Caco-2 (cell line): Measurements from ENCODE around the gene TCEAL2. TPM values are rescaled to one million over a fixed set of nuclear protein-coding genes. Genes with fewer than 3 reads are reported as not detected.
"Not testable (repeated sequence)": the region's sequence is repeated elsewhere in the genome, so short reads cannot be mapped to it uniquely, and the experiment has no call there.

Experiments used
- BruUV-seq: library from RNA; stranded (reverse); fragments of 400-500 nt; replicated peaks from 2 replicates; lab custom pipeline; 2021; lab: Mats Ljungman, UMichigan
- CTCF ChIA-PET: fragments of 300-600 bp; sonication (Branson Sonifier 250); formaldehyde crosslinking; loops from one replicate; lab custom pipeline; 2022; ENCODE audit warnings: antibody characterized with exemption; lab: Charles Lee
- POLR2A ChIA-PET: fragments of 300-600 bp; sonication (Branson Sonifier 250); formaldehyde crosslinking; loops from one replicate; lab custom pipeline; 2022; ENCODE audit warnings: antibody characterized with exemption; lab: Charles Lee
- DNase-seq, 2 experiments: peaks; one replicate each; pipeline versions ENCODE4 v3.0.0 to v3.0.0-alpha.2; 2020 to 2022
- H3K27me3 ChIP-seq: replicated peaks from 2 replicates; pipeline ENCODE4 v1.6.0; 2011; ENCODE audit warnings: low read length; ENCODE audit not compliant: control insufficient read depth, insufficient read depth
- H3K36me3 ChIP-seq: 2 replicates; pipeline ENCODE4 v1.5.1; 2011; ENCODE audit warnings: low read length; ENCODE audit not compliant: control insufficient read depth, insufficient read depth
- H3K4me1 ChIP-seq: fragments of 250-450 bp; sonication (Bioruptor Pico); 2 replicates; pipeline ENCODE4 v1.5.1; 2020; ENCODE audit warnings: mild to moderate bottlenecking
- H3K4me3 ChIP-seq: 2 replicates; pipeline ENCODE4 v1.5.1; 2011; ENCODE audit warnings: low read depth, mild to moderate bottlenecking, control low read depth, low read length
- H3K9me3 ChIP-seq: fragments of 250-450 bp; sonication (Bioruptor Pico); 2 replicates; pipeline ENCODE4 v1.5.1; 2020; ENCODE audit warnings: mild to moderate bottlenecking, moderate library complexity
- H3K27ac Mint-ChIP-seq: one replicate; pipeline ENCODE4 v1.8.0; 2022; ENCODE audit warnings: mixed read lengths; ENCODE audit not compliant: unreplicated experiment
- H3K27me3 Mint-ChIP-seq: one replicate; pipeline ENCODE4 v1.8.0; 2022; ENCODE audit warnings: mixed read lengths; ENCODE audit not compliant: insufficient read depth, unreplicated experiment
- H3K36me3 Mint-ChIP-seq: one replicate; pipeline ENCODE4 v1.8.0; 2022; ENCODE audit warnings: mild to moderate bottlenecking, mixed read lengths; ENCODE audit not compliant: insufficient read depth, unreplicated experiment
- H3K4me1 Mint-ChIP-seq: one replicate; pipeline ENCODE4 v1.8.0; 2022; ENCODE audit warnings: low read depth, mixed read lengths; ENCODE audit not compliant: unreplicated experiment
- H3K4me3 Mint-ChIP-seq: one replicate; pipeline ENCODE4 v1.8.0; 2022; ENCODE audit warnings: mild to moderate bottlenecking, moderate library complexity, mixed read lengths; ENCODE audit not compliant: unreplicated experiment
- H3K9me3 Mint-ChIP-seq: one replicate; pipeline ENCODE4 v1.8.0; 2022; ENCODE audit warnings: mixed read lengths; ENCODE audit not compliant: unreplicated experiment
- CTCF ChIP-seq, 2 experiments: fragments of 200-600 bp in 1 of 2; IDR thresholded peaks; 1 replicate in 1 of 2; 2 replicates in 1 of 2; pipeline versions ENCODE4 v1.5.1 to v1.8.0; 2011 to 2022; ENCODE audit warnings: antibody characterized with exemption in 1 of 2, control low read depth in 1 of 2, inconsistent platforms in 1 of 2, low read depth in 1 of 2, low read length in 1 of 2, mild to moderate bottlenecking in 1 of 2, moderate library complexity in 1 of 2; ENCODE audit not compliant: insufficient read depth in 1 of 2, severe bottlenecking in 1 of 2, unreplicated experiment in 1 of 2
- intact Hi-C: fragments of 100-400 bp; cut with micrococcal nuclease; formaldehyde crosslinking; loops from one replicate; pipeline ENCODE4 v1.10.0; 2022; ENCODE audit not compliant: unreplicated experiment
- total RNA-seq: library from RNA; stranded (reverse); gene quantifications from 2 replicates; pipeline ENCODE4 v1.2.3, GENCODE V29; 2022

TCEAL2 gene
- total RNA-seq, 1 experiment from 2014 or later = not detected

GRCh38 chrX:102142274-102142673 is 16.8 kb downstream of the TCEAL2 start, which contains the start of gene TCEAL6:
Gene TCEAL6, minus strand, starts transcription at chrX:102142481.
- DNase-seq, CTCF ChIA-PET, H3K4me3 Mint-ChIP-seq, H3K27ac Mint-ChIP-seq, H3K36me3 Mint-ChIP-seq, H3K4me1 ChIP-seq, H3K9me3 ChIP-seq, H3K9me3 Mint-ChIP-seq, POLR2A ChIA-PET, H3K27me3 ChIP-seq, H3K4me1 Mint-ChIP-seq, BruUV-seq, intact Hi-C loops, H3K4me3 ChIP-seq, H3K36me3 ChIP-seq: not testable (repeated sequence)
- H3K27me3 Mint-ChIP-seq = peaks cover 10% of the 10 kb centered on the region

- Histone ChIP-seq H3K36me3 (no peaks in the 10 kb centered on the region), H3K27me3 (no peaks in the 10 kb centered on the region), H3K4me1 (no peaks in the 10 kb centered on the region), H3K9me3 (no peaks in the 10 kb centered on the region), H3K4me3 (no peak overlapping the region)
- no peaks in the 10 kb centered on the region for H3K4me1 Mint-ChIP-seq
- CTCF ChIA-PET = no interaction called here
- intact Hi-C loops = no loop called here
- H3K27me3 Mint-ChIP-seq = peaks cover 3% of the 10 kb centered on the region
- no peak overlapping the region for H3K4me3 Mint-ChIP-seq
- POLR2A ChIA-PET = no interaction called here
- no TSS peak for BruUV-seq
- no peak overlapping the region for H3K27ac Mint-ChIP-seq
- H3K9me3 Mint-ChIP-seq = no peaks in the 10 kb centered on the region
- no peak for DNase-seq
- H3K36me3 Mint-ChIP-seq = no peaks in the 10 kb centered on the region
- TF ChIP-seq CTCF (IDR thresholded peaks at IDR 0.05; ENCODE audit: insufficient read depth in 1 of 2, low read depth in 1 of 2, low read length in 1 of 2, severe bottlenecking in 1 of 2, unreplicated experiment in 1 of 2) = no peak
Measured at GRCh38 chrX:102154218-102154860, 28.9 kb downstream of the TCEAL2 start.

GRCh38 chrX:102154900-102155805 is 29.7 kb downstream of the TCEAL2 start:
- intact Hi-C loops = no loop called here
- DNase-seq = no peak
- no peak for TF ChIP-seq CTCF (IDR thresholded peaks at IDR 0.05; ENCODE audit: insufficient read depth in 1 of 2, low read depth in 1 of 2, low read length in 1 of 2, severe bottlenecking in 1 of 2, unreplicated experiment in 1 of 2)
- Mint-ChIP-seq H3K27me3 (peaks cover 3% of the 10 kb centered on the region), H3K4me1 (no peaks in the 10 kb centered on the region), H3K4me3 (no peak overlapping the region), H3K27ac (no peak overlapping the region), H3K36me3 (no peaks in the 10 kb centered on the region), H3K9me3 (no peaks in the 10 kb centered on the region)
- ChIA-PET CTCF (no interaction called here), POLR2A (no interaction called here)
- H3K9me3 ChIP-seq = no peaks in the 10 kb centered on the region
- no peak overlapping the region for H3K4me3 ChIP-seq
- no TSS peak for BruUV-seq
- H3K4me1 ChIP-seq = no peaks in the 10 kb centered on the region
- H3K27me3 ChIP-seq = no peaks in the 10 kb centered on the region
- no peaks in the 10 kb centered on the region for H3K36me3 ChIP-seq
